ENCODE data around the gene ENKUR.

The ENKUR gene, protein sequence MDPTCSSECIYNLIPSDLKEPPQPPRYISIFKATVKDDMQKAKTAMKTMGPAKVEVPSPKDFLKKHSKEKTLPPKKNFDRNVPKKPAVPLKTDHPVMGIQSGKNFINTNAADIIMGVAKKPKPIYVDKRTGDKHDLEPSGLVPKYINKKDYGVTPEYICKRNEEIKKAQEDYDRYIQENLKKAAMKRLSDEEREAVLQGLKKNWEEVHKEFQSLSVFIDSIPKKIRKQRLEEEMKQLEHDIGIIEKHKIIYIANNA

DNA sequence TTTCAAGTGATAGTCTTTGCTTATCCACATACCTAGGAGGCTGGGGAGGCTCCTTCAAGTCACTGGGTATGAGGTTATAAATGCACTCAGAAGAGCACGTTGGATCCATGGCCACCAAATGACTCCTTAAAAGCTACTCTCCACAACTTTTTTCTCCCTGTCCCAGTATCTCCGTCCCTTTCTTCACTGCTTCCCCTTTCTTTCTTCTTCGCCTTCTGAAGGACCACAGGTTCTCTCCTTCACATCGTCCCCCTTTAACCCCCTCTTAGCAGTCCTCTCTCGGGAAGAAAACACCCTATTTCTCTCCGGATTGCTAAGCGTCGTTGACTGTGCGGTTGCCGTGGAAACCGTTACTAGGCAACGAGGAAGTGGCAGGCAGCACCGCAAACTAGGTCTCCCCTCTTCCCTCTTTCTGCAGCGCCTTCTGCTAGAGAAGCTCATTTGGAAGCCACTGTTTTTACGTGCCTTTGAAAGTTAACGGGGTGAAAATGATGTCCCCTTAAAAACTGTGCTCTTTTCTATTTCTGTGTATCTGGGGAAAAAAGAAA, at the start of gene ENKUR:
TSS of gene ENKUR (minus strand) at position 331 of the 548 bp plus-strand sequence. CDS start at position 109, 222 bp downstream.
- DNase-seq (ENCODE audit: insufficient read length, low spot score), result peak; percentile 62
- FAIRE-seq, result no peak

DNA sequence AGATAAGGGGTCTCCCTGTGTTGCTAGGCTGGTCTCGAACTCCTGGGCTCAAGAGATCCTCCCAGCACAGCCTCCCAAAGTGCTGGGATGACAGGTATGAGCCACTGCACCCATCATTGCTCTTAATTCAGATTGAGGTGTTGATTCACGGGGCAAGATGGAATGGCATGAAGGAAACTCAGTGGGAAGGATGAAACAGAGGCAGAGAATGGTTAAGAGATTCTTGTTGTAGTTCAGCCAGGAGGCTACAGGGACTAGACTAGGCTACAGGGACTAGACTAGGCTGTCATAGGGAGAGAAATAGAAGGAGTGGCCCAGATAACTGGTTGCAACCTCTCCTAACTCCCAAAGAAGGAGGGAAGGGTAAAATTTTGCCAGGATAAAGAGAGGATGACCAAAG, 48.4 kb upstream of the ENKUR start:
- no peak for FAIRE-seq
- no peak for DNase-seq (ENCODE audit: insufficient read length, low spot score)

GRCh38 chr10:25063644-25064043, 47.7 kb upstream of the ENKUR start:
- FAIRE-seq (no peak), DNase-seq (ENCODE audit: insufficient read length, low spot score) (no peak)

GRCh38 chr10:25063157-25063556, 47.2 kb upstream of the ENKUR start:
- FAIRE-seq (no peak), DNase-seq (ENCODE audit: insufficient read length, low spot score) (no peak)

- DNase-seq (ENCODE audit: insufficient read length, low spot score), result no peak
- no peak for FAIRE-seq
Measured at GRCh38 chr10:25061711-25062449, 45.9 kb upstream of the ENKUR start.

- FAIRE-seq (no peak), DNase-seq (ENCODE audit: insufficient read length, low spot score) (no peak)
Measured at GRCh38 chr10:25061125-25061524, 45.2 kb upstream of the ENKUR start.

GRCh38 chr10:25059990-25060389, 44.0 kb upstream of the ENKUR start:
- no peak for DNase-seq (ENCODE audit: insufficient read length, low spot score)
- no peak for FAIRE-seq

DNA sequence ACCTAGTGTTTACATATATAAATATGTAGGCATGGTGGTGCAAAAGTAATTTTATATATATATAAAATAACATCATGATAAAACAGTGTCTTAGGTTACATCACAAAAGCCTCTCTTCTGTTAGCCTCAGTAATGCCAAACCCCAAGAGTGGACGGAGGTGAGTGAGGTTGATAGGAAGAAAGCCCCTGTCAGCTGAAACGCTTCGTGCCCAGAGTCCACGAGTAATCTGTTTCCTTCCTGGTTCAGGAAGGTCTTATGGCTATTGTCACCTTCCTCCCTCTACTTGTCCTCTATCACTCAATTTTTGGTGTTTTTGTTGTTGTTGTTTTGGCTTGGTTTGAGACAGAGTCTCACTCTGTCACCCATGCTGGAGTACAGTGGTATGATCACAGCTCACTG, 41.9 kb upstream of the ENKUR start:
- no peak for FAIRE-seq
- DNase-seq (ENCODE audit: insufficient read length, low spot score), result no peak

DNA sequence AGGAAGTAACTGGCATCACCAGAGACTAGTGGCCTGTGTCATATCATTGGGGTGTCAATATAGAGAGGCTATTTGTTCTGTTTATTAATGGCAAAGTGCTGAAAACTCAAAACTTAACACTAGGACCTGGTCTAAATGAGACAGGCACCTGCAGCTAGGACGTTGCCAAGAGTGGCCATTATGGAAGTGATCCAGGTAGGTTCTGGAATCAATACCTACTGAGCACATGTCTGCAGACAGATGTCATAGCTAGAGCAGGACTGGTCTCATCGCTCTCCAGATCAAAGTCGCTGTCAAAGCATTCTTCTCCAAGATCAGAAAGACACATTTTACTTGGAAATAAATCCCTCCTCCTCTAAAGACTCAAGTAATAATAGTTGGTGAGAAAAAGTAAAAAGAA, 40.8 kb upstream of the ENKUR start:
- FAIRE-seq (no peak), DNase-seq (ENCODE audit: insufficient read length, low spot score) (no peak)

GRCh38 chr10:25052012-25052411, 36.1 kb upstream of the ENKUR start:
- no peak for FAIRE-seq

GRCh38 chr10:25050402-25050801, 34.4 kb upstream of the ENKUR start:
- FAIRE-seq (no peak), DNase-seq (ENCODE audit: insufficient read length, low spot score) (no peak)

More at GRCh38 chr10:25052012-25052411, 36.1 kb upstream of the ENKUR start:
- DNase-seq (ENCODE audit: insufficient read length, low spot score), result no peak

DNA sequence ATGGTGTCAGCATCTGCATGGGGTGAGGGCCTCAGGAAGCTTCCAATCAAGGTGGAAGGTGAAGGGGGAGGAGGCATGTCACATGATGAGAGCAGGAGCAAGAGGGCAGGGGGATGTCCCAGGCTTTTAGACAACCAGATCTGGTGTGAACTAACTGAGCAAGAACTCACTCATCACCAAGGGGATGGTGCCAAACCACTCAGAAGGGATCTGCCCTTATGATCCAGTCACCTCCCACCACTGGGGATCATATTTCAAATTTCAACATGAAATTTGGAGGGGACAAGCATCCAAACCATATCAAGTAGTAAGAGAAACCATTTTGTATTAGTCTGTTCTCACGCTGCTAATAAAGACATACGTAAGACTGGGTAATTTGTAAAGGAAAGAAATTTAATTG, 34.0 kb upstream of the ENKUR start:
- no peak for FAIRE-seq
- DNase-seq (ENCODE audit: insufficient read length, low spot score), result no peak

GRCh38 chr10:25048450-25048849, 32.5 kb upstream of the ENKUR start:
- FAIRE-seq (no peak), DNase-seq (ENCODE audit: insufficient read length, low spot score) (no peak)

DNA sequence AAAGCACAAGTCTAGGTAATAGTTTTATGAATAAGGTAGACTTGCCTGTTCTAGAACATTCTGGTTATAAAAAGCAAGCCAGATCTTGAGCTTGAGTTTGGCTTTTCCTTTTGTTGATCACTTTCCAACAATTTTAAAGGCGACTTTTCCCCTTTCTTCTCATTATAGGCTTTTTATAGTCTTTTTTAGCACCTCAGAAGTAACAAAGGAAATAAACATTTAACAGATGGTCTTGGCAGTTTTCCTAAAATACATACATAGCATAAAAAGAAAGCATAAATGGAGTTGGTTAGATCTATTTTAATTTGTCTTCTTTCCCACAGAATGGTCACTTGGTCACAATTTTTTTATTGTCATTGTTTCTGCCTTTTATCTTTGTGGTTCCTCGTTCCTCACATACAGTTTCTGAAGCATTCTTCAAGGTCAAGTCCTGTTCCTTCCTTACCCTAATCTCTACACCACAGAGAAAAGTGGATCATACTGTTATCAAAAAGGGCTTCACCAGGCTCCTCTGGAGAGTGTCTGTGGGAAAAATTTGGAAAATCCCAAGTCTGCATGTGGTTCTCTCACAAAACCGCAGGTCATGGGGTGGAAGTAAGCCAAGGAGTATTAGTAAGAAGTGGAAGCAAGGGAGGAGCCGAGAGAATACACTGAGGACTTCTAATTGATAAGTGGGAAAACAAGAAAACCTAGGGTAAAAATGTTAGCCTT, 31.8 kb upstream of the ENKUR start:
- no peak for DNase-seq (ENCODE audit: insufficient read length, low spot score)
- no peak for FAIRE-seq

DNA sequence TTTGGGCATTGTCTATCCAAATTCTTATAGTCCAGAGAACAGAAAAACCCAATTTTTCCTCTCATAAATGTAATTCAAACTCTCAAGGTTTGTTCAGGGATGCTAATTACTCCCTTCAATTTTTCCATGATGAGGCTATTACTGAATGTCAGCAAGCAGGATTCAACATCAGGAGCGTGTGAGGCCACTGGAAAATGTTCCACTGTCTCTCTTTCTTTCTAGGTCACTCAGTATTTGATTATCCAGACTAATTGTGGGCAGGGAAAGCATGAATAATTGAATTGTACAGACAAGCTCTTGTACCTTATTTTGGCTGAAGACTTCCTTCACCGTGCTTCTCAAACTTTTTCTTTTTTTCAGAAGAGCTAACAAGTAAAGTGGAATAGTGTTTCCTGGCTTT, 31.1 kb upstream of the ENKUR start:
- FAIRE-seq (no peak), DNase-seq (ENCODE audit: insufficient read length, low spot score) (no peak)

DNA sequence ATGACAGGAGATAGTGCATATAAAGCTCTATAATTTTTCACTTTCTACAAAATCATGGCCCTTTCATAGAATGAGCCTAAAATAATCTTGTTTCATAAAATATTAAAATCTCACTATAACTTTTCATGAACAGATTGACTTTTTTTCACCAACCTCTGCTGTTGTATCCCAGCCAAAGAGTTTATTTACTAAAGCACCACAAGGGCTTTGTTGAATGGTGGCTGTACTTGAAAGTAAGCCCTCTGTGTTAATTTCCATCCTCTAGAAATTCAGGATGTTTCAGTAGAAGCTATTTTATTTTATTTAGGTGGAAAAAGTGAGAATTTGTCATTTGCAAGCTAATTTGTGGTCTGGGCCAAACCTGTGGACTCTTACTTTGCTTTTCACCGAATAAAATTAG, 30.7 kb upstream of the ENKUR start:
- DNase-seq (ENCODE audit: insufficient read length, low spot score) (no peak), FAIRE-seq (no peak)

DNA sequence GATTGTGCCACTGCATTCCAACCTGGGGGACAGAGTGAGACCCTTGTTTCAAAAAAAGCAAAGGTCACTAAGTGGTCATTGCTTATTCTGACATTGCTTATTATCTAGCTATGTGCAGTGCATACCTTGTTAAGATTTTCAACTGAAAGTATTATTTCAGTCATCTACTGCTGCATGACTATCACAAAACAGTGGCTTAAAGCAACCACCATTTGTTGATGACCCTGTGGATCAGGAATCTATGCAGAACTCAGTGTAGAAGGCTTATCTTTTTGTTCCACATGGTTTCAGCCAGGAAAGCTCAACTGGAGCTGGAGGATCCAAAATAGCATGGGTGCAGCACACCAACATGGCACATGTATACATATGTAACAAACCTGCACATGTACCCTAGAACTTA, 23.6 kb upstream of the ENKUR start:
- no peak for FAIRE-seq
- no peak for DNase-seq (ENCODE audit: insufficient read length, low spot score)

DNA sequence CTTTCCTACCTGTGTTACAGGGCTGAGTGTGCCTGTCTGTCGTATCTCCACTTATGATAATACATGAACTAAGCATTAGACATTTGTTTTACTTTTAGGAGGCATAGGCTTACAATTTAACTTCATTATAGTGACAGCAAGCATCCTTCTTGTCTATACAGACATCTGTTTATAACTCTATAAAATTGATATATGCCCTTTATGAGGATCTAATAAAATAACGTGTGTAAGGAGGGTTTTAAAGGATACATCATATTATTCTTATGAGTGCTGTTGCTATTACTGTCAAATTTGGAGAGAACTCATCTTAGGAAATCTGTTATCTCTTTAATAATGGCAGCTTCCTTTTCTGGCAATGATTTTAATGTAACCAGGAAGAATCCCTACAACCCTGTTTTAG, 22.4 kb upstream of the ENKUR start:
- no peak for FAIRE-seq
- DNase-seq (ENCODE audit: insufficient read length, low spot score), result no peak

DNA sequence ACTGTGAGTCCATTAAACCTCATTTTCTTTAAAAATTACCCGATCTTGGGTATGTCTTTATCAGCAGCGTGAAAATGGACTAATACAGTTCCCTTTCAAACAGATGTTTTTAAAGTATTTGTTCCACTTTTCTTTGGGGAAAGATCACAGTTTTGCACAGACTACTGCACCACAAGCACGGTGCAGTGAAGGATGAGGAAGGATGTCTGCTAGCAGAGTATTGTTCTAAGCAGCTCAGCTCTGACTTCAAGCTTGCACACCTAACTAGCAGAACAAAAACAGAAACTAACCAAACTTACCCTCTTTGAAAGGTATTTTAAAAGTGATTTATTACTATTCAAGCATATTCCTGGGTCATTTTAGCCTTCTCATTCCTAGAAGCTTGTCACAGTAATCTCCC, 20.4 kb upstream of the ENKUR start:
- FAIRE-seq, result no peak
- DNase-seq (ENCODE audit: insufficient read length, low spot score), result no peak

DNA sequence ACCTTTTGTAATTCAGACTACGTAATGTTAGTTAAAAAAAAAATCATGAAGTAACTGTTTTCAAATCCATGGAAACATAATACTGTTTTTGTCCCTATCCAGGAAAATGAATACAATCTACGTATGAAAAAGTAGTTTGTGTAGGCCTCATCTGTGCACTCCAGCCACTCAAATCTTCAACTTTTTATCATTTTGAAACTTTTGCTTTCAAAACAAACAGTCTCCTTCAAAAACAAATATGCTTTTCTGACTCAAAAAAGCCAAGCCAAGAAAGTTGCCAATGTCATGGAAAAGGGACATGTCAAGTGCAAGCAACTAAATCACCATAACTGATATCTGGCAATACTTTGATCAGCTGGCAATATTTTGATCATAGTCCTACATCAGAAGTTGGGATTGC, 13.6 kb upstream of the ENKUR start:
- FAIRE-seq (no peak), DNase-seq (ENCODE audit: insufficient read length, low spot score) (no peak)

- FAIRE-seq, result no peak
- no peak for DNase-seq (ENCODE audit: insufficient read length, low spot score)
Measured at GRCh38 chr10:25028711-25029110, 12.8 kb upstream of the ENKUR start.

DNA sequence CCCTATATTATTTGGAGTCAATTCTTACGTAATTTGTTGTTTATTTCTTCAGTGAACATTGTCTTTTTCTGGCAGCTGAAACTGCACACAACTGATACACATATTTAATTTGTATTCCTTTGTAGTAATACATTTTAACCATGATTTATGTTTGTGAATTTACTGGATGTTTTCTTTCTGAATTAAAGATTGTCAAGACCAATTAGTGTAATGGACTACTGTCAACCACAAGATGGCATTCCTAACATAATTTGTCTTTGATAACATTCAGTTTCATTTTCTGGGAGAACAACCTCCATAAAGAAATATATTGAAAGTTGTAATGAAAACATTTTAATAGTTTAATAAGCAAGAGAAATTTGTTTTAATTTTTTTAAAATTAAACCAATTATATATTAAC, 10.5 kb upstream of the ENKUR start:
- DNase-seq (ENCODE audit: insufficient read length, low spot score), result no peak
- FAIRE-seq, result no peak
